Progenitor cell of endocrine pancreas (in vitro differentiated cells): ENCODE measurements around the gene GPI. TPM values are rescaled to one million over a fixed set of nuclear protein-coding genes. Genes with fewer than 3 reads are reported as not detected.

ENCODE experiments used
- DNase-seq: peaks from one replicate; pipeline ENCODE4 v3.0.0; 2021; ENCODE audit warnings: low spot score; ENCODE audit not compliant: unreplicated experiment
- H3K27ac Mint-ChIP-seq: 2 replicates; pipeline ENCODE4 v1.8.0; 2021; ENCODE audit warnings: mild to moderate bottlenecking, moderate library complexity, mixed read lengths
- H3K27me3 Mint-ChIP-seq: 2 replicates; pipeline ENCODE4 v1.8.0; 2021; ENCODE audit warnings: mixed read lengths
- H3K36me3 Mint-ChIP-seq: 2 replicates; pipeline ENCODE4 v1.8.0; 2022; ENCODE audit warnings: mixed read lengths; ENCODE audit not compliant: insufficient read depth
- H3K4me1 Mint-ChIP-seq: 2 replicates; pipeline ENCODE4 v1.8.0; 2021; ENCODE audit warnings: low read depth, mixed read lengths
- H3K4me3 Mint-ChIP-seq: 2 replicates; pipeline ENCODE4 v1.8.0; 2021; ENCODE audit warnings: low read depth, mild to moderate bottlenecking, moderate library complexity, mixed read lengths
- H3K9me3 Mint-ChIP-seq: 2 replicates; pipeline ENCODE4 v1.8.0; 2021; ENCODE audit warnings: low read depth, mixed read lengths
- total RNA-seq: library from RNA; stranded (reverse); gene quantifications from 2 replicates; pipeline ENCODE4 v1.2.1, GENCODE V29; 2021
- TF ChIP-seq, protein P1 (sequence below): fragments of 200-600 bp; sonication (generic); IDR thresholded peaks from one replicate; pipeline ENCODE4 v1.5.0; 2021; ENCODE audit warnings: antibody characterized with exemption, mild to moderate bottlenecking; ENCODE audit not compliant: unreplicated experiment

The GPI gene
- total RNA-seq, 1 donor from 2014 or later: 147 TPM

DNA sequence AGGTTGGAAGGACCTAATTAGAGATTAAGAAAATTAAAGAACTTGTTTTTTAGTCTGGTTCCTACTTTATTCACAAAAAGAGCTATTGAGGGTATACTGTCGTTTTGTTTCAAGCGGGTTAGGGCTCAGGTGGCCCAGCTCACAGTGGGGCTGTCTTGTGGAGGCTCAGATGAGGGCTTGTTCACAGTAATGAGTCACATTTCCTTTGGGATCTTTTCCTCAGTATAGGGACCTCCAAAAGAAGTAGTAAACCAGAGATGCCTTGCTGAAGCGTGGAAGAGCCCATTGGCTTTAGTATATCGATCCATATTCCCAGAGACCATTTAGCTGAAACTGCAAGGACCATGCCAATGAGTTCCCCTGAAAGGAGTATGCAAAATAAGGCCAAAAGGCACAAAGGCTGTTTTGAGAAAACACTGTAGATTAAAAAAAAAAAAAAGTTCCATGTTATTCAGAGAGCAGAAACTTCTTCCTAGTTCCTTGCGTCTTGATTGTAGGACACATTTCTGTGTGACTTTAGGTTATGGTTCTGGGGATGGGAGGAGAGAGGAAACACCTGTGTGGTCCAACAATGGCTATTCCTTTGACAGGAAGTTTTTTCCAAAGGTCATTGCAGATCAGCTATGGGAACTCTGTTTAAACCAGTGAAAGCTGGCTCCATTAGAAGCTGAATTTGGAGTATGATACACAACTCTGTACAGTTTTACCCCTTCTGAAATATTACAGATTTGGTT, 32.8 kb upstream of the GPI start:
- DNase-seq: no peak

DNA sequence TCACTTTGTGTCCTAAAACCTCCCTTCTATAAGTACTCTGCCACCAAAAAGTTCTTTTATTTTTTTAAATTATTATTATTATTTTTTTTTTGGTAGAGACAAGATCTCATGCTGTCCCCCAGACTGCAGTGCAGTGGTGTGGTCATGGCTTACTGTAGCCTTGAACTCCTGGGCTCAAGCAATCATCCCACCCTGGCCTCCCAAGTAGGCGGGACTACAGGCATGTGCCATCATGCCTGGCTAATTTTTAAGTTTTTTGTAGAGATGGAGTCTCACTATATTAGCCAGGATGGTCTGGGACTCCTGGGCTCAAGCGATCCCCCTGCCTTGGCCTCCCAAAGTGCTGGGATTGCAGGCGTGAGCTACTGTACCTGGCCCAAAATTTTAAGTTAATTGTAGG, 29.1 kb upstream of the GPI start:
- Mint-ChIP-seq H3K4me3 (no peak overlapping the region), H3K27ac (no peak overlapping the region), H3K9me3 (no peaks in the 10 kb centered on the region), H3K36me3 (peaks cover 19% of the 10 kb centered on the region), H3K27me3 (no peaks in the 10 kb centered on the region), H3K4me1 (no peaks in the 10 kb centered on the region)
- TF ChIP-seq, protein P1, sequence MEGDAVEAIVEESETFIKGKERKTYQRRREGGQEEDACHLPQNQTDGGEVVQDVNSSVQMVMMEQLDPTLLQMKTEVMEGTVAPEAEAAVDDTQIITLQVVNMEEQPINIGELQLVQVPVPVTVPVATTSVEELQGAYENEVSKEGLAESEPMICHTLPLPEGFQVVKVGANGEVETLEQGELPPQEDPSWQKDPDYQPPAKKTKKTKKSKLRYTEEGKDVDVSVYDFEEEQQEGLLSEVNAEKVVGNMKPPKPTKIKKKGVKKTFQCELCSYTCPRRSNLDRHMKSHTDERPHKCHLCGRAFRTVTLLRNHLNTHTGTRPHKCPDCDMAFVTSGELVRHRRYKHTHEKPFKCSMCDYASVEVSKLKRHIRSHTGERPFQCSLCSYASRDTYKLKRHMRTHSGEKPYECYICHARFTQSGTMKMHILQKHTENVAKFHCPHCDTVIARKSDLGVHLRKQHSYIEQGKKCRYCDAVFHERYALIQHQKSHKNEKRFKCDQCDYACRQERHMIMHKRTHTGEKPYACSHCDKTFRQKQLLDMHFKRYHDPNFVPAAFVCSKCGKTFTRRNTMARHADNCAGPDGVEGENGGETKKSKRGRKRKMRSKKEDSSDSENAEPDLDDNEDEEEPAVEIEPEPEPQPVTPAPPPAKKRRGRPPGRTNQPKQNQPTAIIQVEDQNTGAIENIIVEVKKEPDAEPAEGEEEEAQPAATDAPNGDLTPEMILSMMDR: no peak
- no peak for DNase-seq

More for the DNA sequence above, 32.8 kb upstream of the GPI start:
- no peaks in the 10 kb centered on the region for H3K9me3 Mint-ChIP-seq
- no peak overlapping the region for H3K27ac Mint-ChIP-seq
- H3K36me3 Mint-ChIP-seq: peaks cover 19% of the 10 kb centered on the region
- H3K4me1 Mint-ChIP-seq: no peaks in the 10 kb centered on the region
- H3K27me3 Mint-ChIP-seq: no peaks in the 10 kb centered on the region
- TF ChIP-seq, protein P1: no peak
- H3K4me3 Mint-ChIP-seq: no peak overlapping the region

GRCh38 chr19:34336781-34337271, 28.2 kb upstream of the GPI start:
- H3K36me3 Mint-ChIP-seq: peaks cover 18% of the 10 kb centered on the region
- no peaks in the 10 kb centered on the region for H3K4me1 Mint-ChIP-seq
- TF ChIP-seq, protein P1: peak; percentile 75
- H3K27ac Mint-ChIP-seq: no peak overlapping the region
- H3K9me3 Mint-ChIP-seq: no peaks in the 10 kb centered on the region
- no peak overlapping the region for H3K4me3 Mint-ChIP-seq
- DNase-seq: no peak
- no peaks in the 10 kb centered on the region for H3K27me3 Mint-ChIP-seq

DNA sequence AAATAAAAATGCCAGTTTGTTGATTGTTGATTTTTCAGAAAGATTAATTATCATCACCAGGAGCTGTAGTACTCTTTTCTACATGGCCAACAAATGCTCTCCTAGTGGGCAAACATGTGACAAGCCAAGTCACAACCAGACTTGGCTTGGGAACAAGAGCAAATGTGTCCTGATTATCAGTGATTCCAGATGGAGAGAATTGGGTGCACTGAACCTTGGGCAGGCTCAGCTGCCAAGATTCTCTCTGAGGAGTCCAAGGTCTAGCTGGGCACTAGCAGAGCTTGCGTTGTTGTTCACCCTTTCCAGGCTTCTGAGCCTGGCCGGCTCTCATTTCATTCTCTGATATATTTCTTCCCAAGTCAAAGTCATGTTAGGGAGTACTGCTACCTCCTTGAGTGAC, 27.3 kb upstream of the GPI start:
- no peaks in the 10 kb centered on the region for H3K9me3 Mint-ChIP-seq
- no peak for DNase-seq
- H3K27me3 Mint-ChIP-seq: no peaks in the 10 kb centered on the region
- H3K27ac Mint-ChIP-seq: no peak overlapping the region
- H3K36me3 Mint-ChIP-seq: peaks cover 18% of the 10 kb centered on the region
- H3K4me3 Mint-ChIP-seq: no peak overlapping the region
- no peaks in the 10 kb centered on the region for H3K4me1 Mint-ChIP-seq
- TF ChIP-seq, protein P1: no peak

DNA sequence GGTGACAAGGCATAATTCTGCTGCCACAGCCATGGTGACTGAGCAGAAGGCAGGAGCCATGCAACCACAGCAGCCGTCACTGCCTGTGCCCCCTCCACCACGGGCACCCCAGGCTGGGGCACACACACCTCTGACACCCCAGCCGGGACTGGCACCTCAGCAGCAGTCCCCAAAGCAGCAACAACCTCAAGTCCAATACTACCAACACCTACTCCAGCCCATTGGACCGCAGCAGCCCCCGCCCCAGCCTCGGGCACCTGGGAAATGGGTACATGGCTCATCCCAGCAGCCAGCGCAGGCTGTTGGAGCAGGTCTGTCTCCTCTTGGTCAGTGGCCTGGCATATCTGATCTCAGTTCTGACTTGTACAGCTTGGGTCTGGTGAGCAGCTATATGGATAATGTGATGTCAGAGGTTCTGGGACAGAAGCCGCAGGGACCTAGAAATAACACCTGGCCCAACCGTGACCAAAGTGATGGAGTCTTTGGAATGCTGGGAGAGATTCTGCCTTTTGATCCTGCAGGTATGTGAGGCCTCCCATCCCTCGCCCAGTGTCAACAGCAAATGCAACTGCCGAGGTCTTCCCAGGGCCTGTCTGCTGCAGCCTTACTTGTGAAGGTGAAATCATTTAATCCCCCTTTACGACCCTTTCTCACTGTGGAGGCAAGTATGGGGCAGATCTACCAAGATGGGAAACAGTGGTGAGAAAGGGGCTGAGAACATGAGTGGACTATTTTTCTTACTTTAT, 22.9 kb upstream of the GPI start:
- TF ChIP-seq, protein P1: no peak
- Mint-ChIP-seq H3K36me3 (peaks cover 27% of the 10 kb centered on the region), H3K4me1 (no peaks in the 10 kb centered on the region), H3K27ac (no peak overlapping the region), H3K27me3 (no peaks in the 10 kb centered on the region), H3K9me3 (no peaks in the 10 kb centered on the region), H3K4me3 (no peak overlapping the region)
- DNase-seq: no peak
